ENCODE results near the gene SND1.
A peak's percentile ranks its signal among the peaks of the same experiment; 100 is the strongest.

SND1 gene

DNA sequence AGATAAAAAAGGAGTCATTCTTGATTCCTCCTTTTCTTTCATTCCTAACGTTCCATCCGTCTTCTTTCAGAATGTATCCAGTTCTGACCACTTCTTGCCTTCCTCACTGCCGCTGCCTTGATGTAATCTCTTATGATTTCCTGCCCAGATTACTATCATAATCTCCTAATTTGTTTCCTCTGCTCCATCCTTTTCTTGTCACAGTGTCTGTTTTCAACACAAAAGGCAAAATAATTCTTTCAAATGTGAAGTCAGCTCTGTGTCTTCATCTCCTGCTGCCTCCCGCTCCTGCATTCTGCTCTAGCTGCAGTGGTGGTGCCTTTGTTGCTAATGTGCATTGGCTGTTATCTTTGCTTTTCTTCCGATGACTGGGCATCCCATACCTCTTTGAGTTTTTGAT lies 150.9 kb downstream of the SND1 start:
- DNase-seq (ENCODE audit: low spot score) = no peak

DNA sequence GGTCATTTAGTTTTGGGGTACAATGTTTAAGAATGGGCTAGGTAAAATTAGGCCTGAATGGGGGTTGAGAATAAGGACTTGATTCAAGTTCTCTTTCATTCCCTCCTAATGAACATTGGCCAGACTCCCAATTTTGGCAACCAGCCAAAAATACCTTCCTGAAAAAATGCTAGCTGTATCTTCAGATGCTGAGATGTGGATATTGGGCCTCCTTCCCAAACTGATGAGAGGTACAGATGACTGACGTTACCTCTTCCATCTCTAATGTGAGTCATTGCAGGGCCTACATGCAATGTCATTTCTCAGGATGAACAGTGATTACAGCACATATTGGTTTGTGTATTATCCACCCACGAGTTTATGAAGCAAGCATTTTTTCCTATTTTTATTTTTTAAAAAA lies 151.6 kb downstream of the SND1 start:
- DNase-seq (ENCODE audit: low spot score) = peak; percentile 14

DNA sequence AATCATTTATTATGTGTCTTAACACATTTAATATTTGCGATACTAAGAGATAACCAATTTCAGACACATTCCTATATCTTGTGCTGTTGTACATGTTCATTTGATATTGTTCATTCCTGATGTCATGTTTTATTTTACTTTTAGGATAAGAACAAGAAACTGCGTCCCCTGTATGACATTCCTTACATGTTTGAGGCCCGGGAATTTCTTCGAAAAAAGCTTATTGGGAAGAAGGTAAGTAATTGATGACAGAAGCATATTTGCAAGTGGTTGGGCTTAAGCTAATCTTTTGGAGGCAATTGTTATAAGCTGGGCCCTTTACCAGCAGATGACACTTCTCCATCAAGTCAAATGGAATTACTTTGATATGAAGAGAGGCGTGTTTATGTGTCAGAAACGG lies 155.3 kb downstream of the SND1 start:
- DNase-seq (ENCODE audit: low spot score) = no peak

DNA sequence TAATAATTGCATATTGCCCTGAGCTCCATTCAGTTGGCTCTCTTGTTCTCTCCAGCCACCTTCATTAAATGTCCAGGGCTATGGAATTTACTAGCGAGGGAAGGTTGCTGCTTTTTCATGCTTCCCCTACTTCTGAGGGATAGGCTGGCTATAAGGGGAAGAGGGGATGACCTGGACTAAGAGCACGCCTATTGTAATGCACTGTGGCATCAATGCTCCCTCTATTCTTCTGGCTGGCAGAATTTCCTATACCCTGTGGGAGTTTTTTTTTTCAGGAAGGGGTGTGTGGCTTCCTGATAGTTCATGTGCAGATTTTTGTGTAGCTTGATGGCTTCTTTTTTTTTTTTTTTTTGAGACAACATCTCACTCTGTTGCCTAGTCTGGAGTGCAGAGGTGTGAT lies 155.8 kb downstream of the SND1 start:
- no peak for DNase-seq (ENCODE audit: low spot score)

DNA sequence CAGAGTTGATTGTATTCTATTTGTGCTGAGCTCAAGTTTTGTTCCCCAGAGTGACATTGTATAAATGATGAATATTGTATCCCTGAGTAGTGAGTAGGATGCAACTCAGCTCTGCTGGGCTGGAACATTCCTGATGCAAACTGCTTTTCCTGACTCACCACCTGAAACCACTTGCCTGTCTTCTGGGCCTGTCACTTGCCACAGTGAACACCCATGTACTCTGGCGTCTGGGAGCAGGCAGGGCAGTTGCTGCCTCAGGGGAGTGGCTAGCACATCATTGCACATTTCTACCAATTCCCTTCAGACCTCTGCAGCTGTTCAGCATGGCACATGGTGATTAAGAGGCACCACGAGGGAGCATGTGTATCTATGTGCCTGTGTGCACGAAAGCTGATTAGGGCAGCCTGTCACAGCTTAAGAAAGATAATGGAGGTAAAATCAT lies 157.3 kb downstream of the SND1 start:
- peak; percentile 74 for DNase-seq (ENCODE audit: low spot score)

DNA sequence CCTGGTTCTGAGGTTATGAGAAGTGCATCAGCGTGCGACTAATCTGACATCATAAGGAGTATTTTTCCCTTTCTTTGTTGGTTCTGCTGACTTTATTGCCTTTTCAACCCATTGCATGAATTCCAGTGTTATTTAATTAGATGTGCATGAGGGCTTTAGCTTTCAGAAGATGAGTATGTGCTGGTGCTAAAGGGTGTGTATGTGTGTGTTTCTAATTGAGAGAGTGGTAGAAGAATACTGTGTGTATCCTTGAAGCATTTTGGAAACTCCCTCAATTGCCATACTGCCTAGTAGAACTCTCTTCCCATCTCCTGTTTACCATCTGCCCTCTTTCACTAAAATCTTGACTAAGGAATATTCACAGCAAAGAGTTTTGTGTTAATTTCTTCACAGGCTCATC lies 158.1 kb downstream of the SND1 start:
- DNase-seq (ENCODE audit: low spot score) = no peak

DNA sequence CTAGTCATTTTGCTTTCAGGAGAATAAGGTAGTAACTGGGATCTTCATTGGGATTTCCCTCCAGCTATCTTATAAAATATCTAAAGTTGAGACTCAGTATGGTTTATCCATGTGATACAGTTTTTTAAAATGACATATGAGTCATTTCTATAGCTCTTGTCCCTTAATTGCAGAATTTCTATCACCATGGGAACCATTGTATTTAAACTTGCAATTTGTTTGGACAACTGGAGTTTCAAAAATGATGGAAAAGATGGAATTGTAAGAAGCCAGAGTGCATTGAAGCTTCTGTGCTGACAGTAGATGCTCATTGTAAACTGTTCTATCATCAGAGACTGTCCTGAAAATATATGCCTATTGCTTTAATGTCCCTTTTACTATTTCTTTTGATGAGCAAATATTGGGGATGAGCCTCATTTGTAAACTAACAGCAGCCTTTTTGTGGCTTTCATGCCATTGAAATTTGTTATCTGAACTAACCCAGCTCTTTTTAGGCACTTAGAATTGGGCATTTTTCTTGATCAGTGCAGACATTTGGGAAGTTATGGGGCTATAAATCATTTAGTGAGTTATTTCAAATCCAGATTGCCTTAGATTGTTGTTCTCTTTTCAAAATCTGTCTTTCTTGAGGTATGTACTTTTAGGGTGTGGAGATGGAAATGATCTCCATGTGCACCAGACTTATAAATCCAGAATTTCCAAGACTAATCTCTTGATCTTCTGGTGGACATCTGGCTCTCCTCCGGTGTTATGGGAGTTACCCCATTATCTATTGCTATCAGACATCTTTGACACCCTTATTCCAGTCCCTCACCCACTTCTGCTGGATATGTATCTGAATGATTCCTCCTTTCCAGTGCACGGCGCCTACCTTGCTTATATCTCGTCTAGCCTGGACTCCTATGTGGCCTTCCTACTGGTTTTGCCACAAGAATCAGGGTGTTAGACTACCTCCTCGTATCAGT lies 159.0 kb downstream of the SND1 start:
- DNase-seq (ENCODE audit: low spot score) = no peak

DNA sequence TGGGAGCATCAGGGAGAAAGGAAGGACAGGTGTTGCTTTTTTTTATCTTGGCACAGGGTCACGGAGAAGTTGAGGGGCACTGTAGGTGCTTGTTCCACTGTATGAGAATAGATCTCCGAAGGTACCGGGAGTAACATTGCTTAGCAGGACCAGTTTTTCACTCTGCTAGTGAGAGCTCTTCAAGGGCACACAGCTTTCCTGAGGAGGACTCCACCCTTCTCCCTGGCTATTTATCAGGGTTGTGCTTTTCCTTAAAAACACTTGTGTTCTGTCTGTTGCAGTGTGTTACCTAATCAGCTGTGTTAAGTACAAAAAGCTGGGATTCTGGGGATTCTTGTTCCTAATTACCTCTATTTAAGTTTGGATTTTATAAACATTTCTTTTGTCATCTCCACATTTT lies 160.5 kb downstream of the SND1 start:
- DNase-seq (ENCODE audit: low spot score) = no peak

DNA sequence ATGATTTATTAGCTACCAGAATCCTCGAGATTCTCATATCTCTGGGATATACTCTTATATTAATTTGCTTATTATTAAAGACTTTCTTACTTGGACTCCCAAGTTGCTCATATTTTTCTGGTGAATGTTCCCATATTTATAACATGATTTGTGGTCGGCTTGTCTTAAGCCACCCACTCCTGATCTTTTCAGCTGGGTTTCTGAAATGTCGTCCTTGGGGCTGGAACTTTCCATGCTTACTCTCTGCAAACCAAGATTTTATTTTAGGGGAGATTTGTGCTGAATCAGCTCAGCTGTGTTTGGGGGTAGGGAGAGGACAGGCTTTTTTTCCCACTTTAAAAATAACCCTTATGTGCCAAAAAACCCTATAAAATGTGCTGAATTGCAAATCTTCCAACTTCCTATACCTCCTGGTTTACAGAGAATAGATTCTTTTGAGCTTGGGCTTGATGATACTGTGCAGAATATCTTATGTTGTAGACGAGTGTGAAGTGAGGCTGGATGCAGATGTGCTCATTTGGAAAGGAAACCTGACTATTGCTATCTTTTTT lies 162.1 kb downstream of the SND1 start:
- DNase-seq (ENCODE audit: low spot score) = no peak

DNA sequence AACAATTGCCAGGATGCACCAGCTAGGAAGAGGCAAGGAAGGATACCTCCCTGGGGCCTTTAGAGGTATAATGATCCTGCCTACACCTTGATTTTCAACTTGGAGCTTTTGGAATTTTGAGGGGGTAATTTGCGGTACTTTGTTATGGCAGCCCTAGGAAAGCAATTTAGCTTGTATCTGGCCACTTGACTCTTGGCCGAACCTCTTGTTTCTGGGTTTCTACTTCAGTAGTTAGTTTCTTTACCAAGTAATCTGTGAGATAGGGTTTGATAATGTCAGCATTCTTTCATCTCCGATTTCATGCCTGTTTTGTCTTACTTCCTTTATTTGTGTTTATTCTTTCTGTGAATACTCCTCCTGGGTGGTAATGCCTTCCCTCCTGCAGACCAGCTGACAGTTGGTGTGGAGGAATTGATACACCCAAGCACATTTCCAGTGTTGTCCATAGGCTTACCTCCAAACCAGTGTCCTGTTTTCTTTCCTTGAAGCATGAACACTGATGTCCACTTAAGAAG lies 163.7 kb downstream of the SND1 start:
- DNase-seq (ENCODE audit: low spot score) = no peak

DNA sequence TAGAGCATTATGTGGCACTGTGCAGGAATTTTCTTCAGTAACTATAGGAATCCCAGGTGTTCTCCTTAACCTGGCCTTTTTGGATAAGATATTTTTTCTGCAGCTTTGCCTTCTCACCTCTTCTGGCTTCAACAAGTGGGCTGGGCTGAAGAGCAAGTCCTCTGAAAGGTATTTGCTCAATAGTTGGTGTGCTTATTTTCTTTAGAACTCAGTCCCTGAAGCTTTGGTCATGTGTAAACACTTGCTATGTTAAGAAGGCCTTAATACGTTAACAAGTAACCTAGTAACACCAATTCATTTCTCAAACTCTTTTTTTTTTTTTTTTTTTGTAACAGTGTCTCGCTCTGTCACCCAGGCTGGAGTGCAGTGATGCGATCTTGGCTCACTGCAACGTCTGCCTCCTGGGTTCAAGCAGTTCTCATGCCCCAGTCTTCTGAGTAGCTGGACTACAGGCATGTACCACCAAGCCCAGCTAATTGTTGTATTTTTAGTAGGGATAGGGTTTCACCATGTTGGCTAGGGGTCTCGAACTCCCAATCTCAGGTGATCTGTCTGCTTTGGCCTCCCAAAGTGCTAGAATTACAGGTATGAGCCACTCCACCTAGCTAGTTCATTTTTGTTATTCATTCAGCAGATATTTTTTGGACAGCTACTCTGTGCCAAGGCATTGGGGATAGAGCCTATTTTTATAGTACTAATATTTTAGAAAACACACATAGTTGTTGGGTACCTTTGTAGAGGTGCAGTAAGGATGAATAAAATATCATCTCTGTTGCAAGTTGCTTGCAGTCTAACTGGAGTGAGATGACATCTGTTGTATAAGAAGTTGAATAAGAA lies 164.6 kb downstream of the SND1 start:
- no peak for DNase-seq (ENCODE audit: low spot score)

DNA sequence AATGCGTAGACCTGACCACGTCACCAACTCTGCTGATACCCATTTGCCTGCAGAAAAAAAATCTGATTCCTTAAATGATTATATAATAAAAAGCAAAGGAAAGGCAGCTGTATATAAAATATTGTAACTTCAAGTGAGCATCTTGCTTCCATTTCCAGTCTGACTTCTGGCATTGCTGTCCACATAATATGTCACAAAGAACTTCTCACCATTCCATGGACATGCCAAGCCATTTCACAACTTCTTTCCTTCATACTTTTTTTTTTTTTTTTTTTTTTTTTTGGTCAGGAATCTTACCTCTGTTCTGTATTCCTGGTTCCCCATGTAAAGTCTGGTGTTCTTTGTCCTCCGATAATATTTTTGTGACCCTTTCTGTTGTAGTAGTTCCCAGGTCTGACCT lies 165.5 kb downstream of the SND1 start:
- peak; percentile 24 for DNase-seq (ENCODE audit: low spot score)

DNA sequence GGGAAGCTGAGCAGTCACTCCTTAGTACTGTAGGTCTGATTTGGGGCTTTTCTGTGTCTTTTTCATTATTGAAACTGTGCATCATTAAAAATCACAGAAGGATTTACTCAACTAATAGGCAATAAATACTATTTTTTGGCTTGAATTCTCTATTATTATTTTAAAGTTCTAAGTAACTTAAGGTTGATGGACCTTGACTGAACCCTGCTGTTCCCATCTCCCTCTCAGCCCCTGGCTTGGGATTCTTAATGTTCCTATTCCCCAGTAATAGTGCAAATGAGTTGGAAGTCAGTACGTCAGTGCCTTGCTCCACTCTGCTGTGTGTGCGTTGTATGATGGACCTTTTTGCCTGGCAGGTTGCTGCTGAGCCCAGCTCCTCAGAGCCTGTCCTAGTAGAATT lies 166.3 kb downstream of the SND1 start:
- DNase-seq (ENCODE audit: low spot score) = no peak

DNA sequence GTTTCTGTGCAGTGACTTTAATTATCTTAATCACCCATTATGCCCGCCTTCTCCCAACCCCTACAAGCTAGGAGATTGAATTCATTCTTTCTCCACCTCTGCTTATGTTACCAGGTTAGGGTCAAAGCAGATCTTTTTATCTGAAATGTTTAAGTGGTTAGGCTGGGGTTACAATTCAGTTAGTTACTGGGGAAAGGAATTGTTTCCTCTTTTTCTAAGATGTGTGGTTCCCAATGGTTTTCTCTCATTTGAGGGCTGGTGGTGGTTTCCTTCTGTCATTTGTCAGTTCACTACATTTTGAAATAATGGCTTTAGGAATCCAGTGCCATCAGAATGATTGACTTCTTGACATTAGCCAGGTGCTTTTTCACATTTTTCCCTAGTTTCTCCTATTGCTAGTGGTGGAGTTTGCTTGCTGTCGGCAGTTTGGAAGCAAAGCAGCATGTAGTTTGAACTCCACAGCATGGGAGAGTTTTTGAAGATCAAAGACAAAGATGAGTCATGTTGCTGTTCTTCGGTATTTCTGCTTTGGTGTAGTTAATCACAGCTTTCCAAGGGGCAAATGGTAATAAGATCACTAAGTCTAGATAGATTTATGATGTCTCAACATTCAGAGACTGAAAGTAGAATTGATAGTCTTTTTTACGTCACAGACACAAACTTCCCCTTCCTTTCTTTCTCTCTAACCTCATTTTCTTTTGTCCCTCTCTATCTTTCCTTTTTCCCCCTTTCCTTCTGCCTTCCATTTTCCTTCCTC lies 168.2 kb downstream of the SND1 start:
- peak; percentile 59 for DNase-seq (ENCODE audit: low spot score)

DNA sequence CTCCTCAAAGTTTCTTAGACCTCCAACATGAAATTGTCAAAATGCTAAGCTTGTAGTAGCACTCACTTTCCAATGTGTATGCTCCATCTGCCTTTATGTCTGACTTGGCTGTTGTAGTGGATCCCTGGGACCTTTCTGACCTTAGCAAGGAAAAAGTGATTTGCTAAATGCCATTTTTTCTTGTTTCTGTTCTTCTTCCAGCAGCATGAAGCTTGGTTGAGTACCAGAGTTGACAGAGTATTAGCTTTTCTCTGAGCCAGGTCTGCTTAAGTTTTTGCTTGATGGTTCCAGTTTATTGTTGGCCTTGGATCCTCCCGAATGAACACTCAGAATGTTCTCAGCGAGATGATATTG lies 168.7 kb downstream of the SND1 start:
- no peak for DNase-seq (ENCODE audit: low spot score)

DNA sequence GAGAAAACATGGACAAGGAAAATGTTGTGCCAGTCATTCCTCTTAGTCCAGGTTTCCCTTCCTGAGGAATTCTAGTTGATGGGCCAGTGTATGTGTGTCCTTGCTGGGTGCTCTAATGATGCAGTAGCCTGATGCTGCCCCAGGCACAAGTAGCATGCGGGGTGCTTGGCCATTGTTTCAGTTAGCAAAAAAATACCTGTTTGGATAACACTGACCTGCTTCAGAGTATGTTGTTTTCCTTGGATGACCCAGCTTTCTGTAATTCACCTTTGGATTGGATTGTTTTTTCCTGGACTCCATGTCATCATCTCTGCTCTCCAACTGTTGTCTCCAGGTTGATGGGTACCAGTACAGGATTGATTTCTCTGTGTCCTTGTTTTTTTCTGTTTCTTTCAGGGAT lies 169.2 kb downstream of the SND1 start:
- no peak for DNase-seq (ENCODE audit: low spot score)

DNA sequence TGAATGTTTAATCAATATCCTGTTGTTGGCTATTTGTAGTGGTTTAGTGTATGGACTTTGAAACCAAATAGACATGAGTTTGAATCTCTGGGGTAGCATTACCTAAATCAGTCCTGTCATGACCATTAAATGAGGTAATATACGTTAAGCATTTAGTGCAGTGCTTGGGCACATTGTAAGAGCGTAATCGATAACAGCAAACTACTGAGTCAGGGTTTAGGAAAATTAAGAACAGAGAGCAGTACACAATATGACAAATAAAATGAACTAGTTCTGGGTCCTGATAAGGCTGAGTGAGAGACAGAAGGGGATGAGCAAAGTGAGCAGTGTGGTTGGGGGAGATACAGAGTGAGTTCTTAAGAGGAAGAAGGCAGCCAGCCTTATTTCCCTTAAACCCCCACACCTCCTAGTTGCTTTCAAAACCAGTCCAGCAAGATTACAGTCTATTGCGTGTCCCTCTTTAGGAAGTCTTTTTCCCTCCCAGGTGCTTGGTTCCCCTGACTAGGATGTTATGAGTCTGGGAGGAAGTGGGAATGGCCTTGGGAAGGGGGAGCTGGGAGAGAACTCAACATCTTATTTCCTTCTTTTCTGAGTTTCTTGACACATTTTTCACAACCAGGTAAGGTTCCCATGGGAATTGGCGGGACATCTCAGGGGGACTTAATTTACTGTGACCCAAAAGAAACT lies 171.0 kb downstream of the SND1 start:
- no peak for DNase-seq (ENCODE audit: low spot score)

DNA sequence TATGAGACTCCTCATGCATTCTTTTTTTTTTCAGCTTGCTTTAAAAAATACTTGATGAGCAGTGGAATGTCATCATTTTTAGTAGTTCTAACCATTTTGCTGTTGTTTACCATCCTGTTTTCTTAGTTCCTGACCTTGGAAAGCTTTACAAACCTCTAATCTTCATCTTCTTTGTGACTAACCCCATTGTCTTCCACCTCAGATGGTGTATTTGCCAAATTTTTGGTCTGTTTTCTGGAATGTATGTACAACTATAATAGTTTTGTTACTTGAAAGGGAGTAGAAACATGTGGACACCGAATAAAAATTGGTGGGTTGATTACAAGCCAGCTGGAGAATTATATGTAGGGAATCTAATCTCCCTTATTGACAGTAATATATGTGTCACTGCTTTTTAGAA lies 172.7 kb downstream of the SND1 start:
- DNase-seq (ENCODE audit: low spot score) = peak; percentile 35

DNA sequence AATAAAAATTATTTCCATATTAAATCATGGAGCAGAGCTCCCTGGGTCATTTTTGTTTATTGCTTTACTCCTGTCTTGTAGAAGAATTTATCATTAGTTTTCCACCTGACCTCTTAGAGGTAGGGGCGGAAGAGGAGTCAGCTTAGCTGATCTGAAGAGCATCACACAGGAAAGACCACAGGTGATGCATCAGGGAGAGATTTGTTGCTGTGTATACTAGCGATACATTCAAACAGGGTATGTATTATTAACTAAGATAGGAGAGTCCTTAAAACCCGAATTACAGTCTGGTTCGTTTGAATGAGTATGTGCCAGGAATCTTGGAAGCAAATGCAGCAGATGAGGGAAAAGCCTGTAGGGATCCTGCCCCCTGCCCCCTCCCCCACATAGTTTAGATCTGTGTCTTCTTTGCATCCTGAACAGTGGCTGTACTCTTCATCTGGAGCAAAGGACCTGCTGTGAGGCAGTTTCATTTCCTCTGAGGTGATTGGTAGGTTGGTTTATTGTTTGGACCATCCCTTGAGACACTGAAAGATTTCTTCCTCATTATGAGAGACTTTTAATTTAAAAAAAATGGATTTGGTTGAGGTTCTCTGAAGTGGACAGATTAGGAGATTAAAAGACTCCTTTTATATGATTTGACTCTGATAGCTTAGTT lies 177.0 kb downstream of the SND1 start:
- no peak for DNase-seq (ENCODE audit: low spot score)

DNA sequence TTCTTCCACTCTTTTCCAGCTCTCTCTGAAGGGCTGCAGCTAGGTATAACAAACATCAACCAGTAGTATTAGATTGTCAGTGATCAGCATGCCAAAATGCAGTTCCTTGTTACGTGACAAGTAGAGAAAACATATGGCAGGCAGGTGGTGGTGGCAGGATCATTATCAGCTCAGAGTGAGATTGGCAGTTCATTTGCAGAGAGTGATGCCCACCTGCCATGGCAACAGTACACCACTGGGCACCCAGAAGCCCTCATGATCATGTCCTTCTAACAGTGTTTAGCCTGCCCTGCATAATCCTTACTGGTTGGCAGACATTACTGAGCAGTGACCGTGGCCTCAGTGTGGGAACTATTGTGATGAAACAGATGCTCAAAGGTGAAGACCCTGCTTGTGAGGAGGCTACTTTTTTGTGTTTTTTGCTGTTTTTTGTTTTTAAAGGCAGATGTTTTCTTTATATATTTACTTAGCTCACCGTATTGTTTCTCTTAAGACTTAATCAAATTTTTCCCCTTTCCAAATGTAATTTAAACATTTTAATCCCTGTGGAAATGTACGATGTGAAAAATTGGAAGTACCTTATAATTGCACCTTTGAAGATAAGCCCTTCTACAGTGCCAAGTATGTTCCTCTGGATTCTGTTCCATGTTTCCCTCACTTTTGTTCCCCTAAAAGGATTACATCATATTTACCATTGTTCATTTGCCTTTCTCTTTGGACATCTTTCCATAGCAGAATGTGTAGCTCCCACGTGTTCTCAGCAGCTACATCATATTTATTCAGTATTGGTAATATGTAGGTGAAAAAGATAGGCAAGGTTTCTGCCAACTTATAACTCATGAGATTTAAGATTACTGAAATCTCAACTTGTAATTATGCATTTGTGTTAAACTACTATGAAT lies 179.6 kb downstream of the SND1 start:
- DNase-seq (ENCODE audit: low spot score) = no peak
